SK-N-SH treated with all-trans-retinoic acid at 6 μM for 48 hours (cell line): Measurements from ENCODE around the gene GJB3.
"Not testable (repeated sequence)": the region's sequence is repeated elsewhere in the genome, so short reads cannot be mapped to it uniquely, and the experiment has no call there.

ENCODE experiments used
- ATAC-seq: fragments of 200-7000 bp; cut with Tn5 transposase; 3 replicates; pipeline ENCODE4 v1.9.1; 2020; ENCODE audit warnings: mild to moderate bottlenecking, moderate library complexity
- CSDC2 ChIP-seq: fragments of 250-450 bp; sonication (Bioruptor Pico); IDR thresholded peaks from 2 replicates; pipeline ENCODE4 v1.5.0; 2020; ENCODE audit warnings: mild to moderate bottlenecking, moderate library complexity
- ESRRG ChIP-seq: fragments of 250-450 bp; sonication (Bioruptor Pico); IDR thresholded peaks from 2 replicates; pipeline ENCODE4 v1.6.1; 2021; ENCODE audit warnings: mild to moderate bottlenecking
- GLIS3 ChIP-seq: fragments of 250-450 bp; sonication (Bioruptor Pico); IDR thresholded peaks from 2 replicates; pipeline ENCODE4 v1.5.0; 2020; ENCODE audit warnings: mild to moderate bottlenecking, moderate library complexity
- ISL1 ChIP-seq: fragments of 250-450 bp; sonication (Bioruptor Pico); IDR thresholded peaks from 2 replicates; pipeline ENCODE4 v2.1.2; 2022; ENCODE audit warnings: mild to moderate bottlenecking, moderate library complexity
- OSR1 ChIP-seq: fragments of 250-450 bp; sonication (Bioruptor Pico); IDR thresholded peaks from 2 replicates; pipeline ENCODE4 v1.8.0; 2022; ENCODE audit warnings: moderate library complexity, mild to moderate bottlenecking, inconsistent platforms
- PPARA ChIP-seq: fragments of 250-450 bp; sonication (Bioruptor Pico); IDR thresholded peaks from 2 replicates; pipeline ENCODE4 v1.5.0; 2020; ENCODE audit warnings: mild to moderate bottlenecking, borderline replicate concordance
- RARB ChIP-seq: fragments of 250-450 bp; sonication (Bioruptor Pico); IDR thresholded peaks from 2 replicates; pipeline ENCODE4 v1.8.0; 2021; ENCODE audit warnings: mild to moderate bottlenecking, moderate library complexity
- SNAI2 ChIP-seq: fragments of 250-450 bp; sonication (Bioruptor Pico); IDR thresholded peaks from 2 replicates; pipeline ENCODE4 v1.5.0; 2020; ENCODE audit warnings: mild to moderate bottlenecking, moderate library complexity
- TCF4 ChIP-seq: fragments of 250-450 bp; sonication (Bioruptor Pico); IDR thresholded peaks from 2 replicates; pipeline ENCODE4 v1.8.0; 2021; ENCODE audit warnings: mild to moderate bottlenecking, moderate library complexity, borderline replicate concordance
- TOX ChIP-seq: fragments of 250-450 bp; sonication (Bioruptor Pico); IDR thresholded peaks from 2 replicates; pipeline ENCODE4 v1.8.0; 2021; ENCODE audit warnings: mild to moderate bottlenecking, moderate library complexity, borderline replicate concordance
- ZC3H10 ChIP-seq: fragments of 250-450 bp; sonication (Bioruptor Pico); IDR thresholded peaks from 2 replicates; pipeline ENCODE4 v1.5.1; 2021; ENCODE audit warnings: mild to moderate bottlenecking, moderate library complexity
- ZFP30 ChIP-seq: fragments of 450-650 bp; formaldehyde crosslinking; IDR thresholded peaks from 2 replicates; pipeline ENCODE4 v1.5.0; 2022; ENCODE audit warnings: mild to moderate bottlenecking, moderate library complexity
- ZNF565 ChIP-seq: fragments of 450-650 bp; formaldehyde crosslinking; conservative IDR thresholded peaks from 2 replicates; pipeline ENCODE4 v1.5.0; 2020; ENCODE audit warnings: low read depth, mild to moderate bottlenecking, moderate library complexity
- ZNF70 ChIP-seq: fragments of 450-650 bp; formaldehyde crosslinking; IDR thresholded peaks from 2 replicates; pipeline ENCODE4 v1.5.0; 2020; ENCODE audit warnings: mild to moderate bottlenecking, moderate library complexity
- ZNF8 ChIP-seq: fragments of 450-650 bp; formaldehyde crosslinking; IDR thresholded peaks from 2 replicates; pipeline ENCODE4 v1.5.0; 2020; ENCODE audit warnings: mild to moderate bottlenecking, moderate library complexity
- TF ChIP-seq, protein P1 (sequence below): fragments of 250-450 bp; sonication (Bioruptor Pico); IDR thresholded peaks from 2 replicates; pipeline ENCODE4 v1.5.1; 2020; ENCODE audit warnings: low read depth, mild to moderate bottlenecking, moderate library complexity
- TF ChIP-seq, protein P2 (sequence below): fragments of 250-450 bp; sonication (Bioruptor Pico); IDR thresholded peaks from 2 replicates; pipeline ENCODE4 v1.8.0; 2021; ENCODE audit warnings: low read depth, mild to moderate bottlenecking, moderate library complexity, borderline replicate concordance
- TF ChIP-seq, protein P3 (sequence below): fragments of 250-450 bp; sonication (Bioruptor Pico); IDR thresholded peaks from 2 replicates; pipeline ENCODE4 v1.8.0; 2020; ENCODE audit warnings: mild to moderate bottlenecking, moderate library complexity, borderline replicate concordance
- TF ChIP-seq, protein P4 (sequence below): fragments of 250-450 bp; sonication (Bioruptor Pico); IDR thresholded peaks from 2 replicates; pipeline ENCODE4 v1.5.1; 2021; ENCODE audit warnings: mild to moderate bottlenecking, moderate library complexity
- TF ChIP-seq, protein P5 (sequence below): fragments of 250-450 bp; sonication (Bioruptor Pico); IDR thresholded peaks from 2 replicates; pipeline ENCODE4 v1.5.0; 2020; ENCODE audit warnings: mild to moderate bottlenecking, moderate library complexity

GJB3 gene

DNA sequence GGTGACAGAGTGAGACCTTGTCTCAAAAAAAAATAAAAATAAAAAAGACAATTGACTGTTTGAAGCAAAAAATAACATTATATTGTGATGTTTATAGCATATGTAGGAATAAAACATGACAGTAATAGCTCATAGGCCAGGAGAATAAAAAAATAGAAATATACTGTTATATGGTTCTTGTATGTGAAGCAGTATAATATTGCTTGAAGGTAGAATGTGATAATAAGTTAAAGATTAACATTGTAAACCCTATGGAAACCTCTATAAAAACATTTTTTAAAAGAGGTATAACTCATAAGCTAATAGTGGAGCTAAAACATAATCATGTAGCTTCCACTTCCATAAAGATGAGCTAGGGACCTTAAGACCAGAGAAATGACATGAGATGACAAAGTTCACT lies 35.3 kb downstream of the GJB3 start:
- ATAC-seq: no peak
- no peak for TF ChIP-seq ZC3H10 (CRISPR knock-in tag)
- TF ChIP-seq, protein P1, sequence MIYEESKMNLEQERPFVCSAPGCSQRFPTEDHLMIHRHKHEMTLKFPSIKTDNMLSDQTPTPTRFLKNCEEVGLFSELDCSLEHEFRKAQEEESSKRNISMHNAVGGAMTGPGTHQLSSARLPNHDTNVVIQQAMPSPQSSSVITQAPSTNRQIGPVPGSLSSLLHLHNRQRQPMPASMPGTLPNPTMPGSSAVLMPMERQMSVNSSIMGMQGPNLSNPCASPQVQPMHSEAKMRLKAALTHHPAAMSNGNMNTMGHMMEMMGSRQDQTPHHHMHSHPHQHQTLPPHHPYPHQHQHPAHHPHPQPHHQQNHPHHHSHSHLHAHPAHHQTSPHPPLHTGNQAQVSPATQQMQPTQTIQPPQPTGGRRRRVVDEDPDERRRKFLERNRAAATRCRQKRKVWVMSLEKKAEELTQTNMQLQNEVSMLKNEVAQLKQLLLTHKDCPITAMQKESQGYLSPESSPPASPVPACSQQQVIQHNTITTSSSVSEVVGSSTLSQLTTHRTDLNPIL (CRISPR knock-in tag): no peak

DNA sequence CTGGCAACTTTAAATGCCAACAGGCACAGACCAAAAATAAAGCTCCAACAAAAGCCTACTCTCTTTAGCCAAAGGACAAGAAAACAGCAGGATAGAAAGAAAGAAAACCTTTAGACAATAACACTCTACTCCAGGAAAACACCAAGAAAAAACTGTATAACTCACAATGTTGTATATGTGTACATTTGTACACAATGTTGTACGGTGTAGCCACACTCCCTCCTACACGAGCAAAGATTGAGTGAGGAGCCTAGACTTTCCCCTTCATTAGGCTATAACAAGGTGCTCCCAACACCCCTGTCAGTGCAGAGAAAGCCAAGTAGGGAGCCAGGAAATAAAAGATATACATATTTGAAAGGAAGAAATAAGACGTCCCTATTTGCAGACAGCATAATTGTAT lies 35.8 kb downstream of the GJB3 start:
- TF ChIP-seq OSR1 (CRISPR knock-in tag) (no peak), ISL1 (CRISPR knock-in tag) (no peak), CSDC2 (CRISPR knock-in tag) (no peak), ZNF565 (CRISPR knock-in tag) (no peak), TOX (CRISPR knock-in tag) (no peak), ZNF8 (CRISPR knock-in tag) (no peak), ZC3H10 (CRISPR knock-in tag) (no peak), ZFP30 (no peak)
- TF ChIP-seq, protein P2, sequence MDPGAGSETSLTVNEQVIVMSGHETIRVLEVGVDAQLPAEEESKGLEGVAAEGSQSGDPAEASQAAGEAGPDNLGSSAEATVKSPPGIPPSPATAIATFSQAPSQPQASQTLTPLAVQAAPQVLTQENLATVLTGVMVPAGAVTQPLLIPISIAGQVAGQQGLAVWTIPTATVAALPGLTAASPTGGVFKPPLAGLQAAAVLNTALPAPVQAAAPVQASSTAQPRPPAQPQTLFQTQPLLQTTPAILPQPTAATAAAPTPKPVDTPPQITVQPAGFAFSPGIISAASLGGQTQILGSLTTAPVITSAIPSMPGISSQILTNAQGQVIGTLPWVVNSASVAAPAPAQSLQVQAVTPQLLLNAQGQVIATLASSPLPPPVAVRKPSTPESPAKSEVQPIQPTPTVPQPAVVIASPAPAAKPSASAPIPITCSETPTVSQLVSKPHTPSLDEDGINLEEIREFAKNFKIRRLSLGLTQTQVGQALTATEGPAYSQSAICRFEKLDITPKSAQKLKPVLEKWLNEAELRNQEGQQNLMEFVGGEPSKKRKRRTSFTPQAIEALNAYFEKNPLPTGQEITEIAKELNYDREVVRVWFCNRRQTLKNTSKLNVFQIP (CRISPR knock-in tag): no peak
- TF ChIP-seq, protein P3, sequence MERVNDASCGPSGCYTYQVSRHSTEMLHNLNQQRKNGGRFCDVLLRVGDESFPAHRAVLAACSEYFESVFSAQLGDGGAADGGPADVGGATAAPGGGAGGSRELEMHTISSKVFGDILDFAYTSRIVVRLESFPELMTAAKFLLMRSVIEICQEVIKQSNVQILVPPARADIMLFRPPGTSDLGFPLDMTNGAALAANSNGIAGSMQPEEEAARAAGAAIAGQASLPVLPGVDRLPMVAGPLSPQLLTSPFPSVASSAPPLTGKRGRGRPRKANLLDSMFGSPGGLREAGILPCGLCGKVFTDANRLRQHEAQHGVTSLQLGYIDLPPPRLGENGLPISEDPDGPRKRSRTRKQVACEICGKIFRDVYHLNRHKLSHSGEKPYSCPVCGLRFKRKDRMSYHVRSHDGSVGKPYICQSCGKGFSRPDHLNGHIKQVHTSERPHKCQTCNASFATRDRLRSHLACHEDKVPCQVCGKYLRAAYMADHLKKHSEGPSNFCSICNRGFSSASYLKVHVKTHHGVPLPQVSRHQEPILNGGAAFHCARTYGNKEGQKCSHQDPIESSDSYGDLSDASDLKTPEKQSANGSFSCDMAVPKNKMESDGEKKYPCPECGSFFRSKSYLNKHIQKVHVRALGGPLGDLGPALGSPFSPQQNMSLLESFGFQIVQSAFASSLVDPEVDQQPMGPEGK (CRISPR knock-in tag): no peak
- ATAC-seq: no peak

DNA sequence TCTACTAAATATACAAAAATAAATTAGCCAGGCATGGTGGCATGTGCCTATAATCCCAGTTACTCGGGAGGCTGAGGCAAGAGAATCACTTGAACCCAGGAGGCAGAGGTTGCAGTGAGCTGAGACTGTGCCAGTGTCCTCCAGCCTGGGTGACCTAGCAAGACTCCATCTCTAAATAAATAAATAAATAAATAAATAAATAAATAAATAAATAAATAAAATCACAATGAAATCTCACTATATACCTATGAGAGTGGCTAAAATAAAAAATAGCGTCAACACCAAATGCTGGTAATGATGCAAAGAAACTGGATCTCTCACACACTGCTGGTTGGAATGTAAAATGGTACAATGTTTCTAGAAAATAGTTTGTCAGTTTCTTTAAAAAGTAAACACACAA lies 37.8 kb downstream of the GJB3 start:
- ATAC-seq: not testable (repeated sequence)

DNA sequence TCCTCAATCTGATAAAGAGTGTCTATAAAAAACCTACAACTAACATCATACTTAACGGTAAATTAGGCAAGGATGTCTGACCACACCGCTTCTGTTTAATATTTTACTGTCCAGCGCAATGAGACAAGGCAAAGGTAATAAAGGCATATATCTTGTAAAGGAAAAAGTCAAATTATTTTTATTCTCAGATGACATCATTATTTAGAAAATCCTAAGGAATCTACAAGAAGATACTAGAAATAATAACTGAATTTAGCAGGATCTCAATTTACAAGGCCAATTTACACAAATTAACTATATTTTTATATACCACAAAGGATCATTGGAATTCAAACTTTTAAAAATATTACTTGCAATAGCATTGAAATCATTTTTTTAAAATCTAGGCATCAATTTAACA lies 41.2 kb downstream of the GJB3 start:
- TF ChIP-seq ISL1 (CRISPR knock-in tag) (no peak), CSDC2 (CRISPR knock-in tag) (no peak), SNAI2 (CRISPR knock-in tag) (no peak), TCF4 (no peak), ZNF565 (CRISPR knock-in tag) (no peak), PPARA (no peak), ZNF8 (CRISPR knock-in tag) (no peak), OSR1 (CRISPR knock-in tag) (no peak), ZNF70 (CRISPR knock-in tag) (no peak), ESRRG (CRISPR knock-in tag) (no peak), GLIS3 (CRISPR knock-in tag) (no peak), TOX (CRISPR knock-in tag) (no peak), RARB (CRISPR knock-in tag) (no peak)
- TF ChIP-seq, protein P4, sequence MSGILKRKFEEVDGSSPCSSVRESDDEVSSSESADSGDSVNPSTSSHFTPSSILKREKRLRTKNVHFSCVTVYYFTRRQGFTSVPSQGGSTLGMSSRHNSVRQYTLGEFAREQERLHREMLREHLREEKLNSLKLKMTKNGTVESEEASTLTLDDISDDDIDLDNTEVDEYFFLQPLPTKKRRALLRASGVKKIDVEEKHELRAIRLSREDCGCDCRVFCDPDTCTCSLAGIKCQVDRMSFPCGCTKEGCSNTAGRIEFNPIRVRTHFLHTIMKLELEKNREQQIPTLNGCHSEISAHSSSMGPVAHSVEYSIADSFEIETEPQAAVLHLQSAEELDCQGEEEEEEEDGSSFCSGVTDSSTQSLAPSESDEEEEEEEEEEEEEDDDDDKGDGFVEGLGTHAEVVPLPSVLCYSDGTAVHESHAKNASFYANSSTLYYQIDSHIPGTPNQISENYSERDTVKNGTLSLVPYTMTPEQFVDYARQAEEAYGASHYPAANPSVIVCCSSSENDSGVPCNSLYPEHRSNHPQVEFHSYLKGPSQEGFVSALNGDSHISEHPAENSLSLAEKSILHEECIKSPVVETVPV (CRISPR knock-in tag): no peak
- TF ChIP-seq, protein P1 (CRISPR knock-in tag): no peak
- TF ChIP-seq, protein P5, sequence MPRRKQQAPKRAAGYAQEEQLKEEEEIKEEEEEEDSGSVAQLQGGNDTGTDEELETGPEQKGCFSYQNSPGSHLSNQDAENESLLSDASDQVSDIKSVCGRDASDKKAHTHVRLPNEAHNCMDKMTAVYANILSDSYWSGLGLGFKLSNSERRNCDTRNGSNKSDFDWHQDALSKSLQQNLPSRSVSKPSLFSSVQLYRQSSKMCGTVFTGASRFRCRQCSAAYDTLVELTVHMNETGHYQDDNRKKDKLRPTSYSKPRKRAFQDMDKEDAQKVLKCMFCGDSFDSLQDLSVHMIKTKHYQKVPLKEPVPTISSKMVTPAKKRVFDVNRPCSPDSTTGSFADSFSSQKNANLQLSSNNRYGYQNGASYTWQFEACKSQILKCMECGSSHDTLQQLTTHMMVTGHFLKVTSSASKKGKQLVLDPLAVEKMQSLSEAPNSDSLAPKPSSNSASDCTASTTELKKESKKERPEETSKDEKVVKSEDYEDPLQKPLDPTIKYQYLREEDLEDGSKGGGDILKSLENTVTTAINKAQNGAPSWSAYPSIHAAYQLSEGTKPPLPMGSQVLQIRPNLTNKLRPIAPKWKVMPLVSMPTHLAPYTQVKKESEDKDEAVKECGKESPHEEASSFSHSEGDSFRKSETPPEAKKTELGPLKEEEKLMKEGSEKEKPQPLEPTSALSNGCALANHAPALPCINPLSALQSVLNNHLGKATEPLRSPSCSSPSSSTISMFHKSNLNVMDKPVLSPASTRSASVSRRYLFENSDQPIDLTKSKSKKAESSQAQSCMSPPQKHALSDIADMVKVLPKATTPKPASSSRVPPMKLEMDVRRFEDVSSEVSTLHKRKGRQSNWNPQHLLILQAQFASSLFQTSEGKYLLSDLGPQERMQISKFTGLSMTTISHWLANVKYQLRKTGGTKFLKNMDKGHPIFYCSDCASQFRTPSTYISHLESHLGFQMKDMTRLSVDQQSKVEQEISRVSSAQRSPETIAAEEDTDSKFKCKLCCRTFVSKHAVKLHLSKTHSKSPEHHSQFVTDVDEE (CRISPR knock-in tag): no peak
- TF ChIP-seq, protein P2 (CRISPR knock-in tag): no peak

More for the DNA sequence above, 41.2 kb downstream of the GJB3 start:
- ATAC-seq: no peak
